ENCODE measurements around the gene SUGP2.

SUGP2 gene

DNA sequence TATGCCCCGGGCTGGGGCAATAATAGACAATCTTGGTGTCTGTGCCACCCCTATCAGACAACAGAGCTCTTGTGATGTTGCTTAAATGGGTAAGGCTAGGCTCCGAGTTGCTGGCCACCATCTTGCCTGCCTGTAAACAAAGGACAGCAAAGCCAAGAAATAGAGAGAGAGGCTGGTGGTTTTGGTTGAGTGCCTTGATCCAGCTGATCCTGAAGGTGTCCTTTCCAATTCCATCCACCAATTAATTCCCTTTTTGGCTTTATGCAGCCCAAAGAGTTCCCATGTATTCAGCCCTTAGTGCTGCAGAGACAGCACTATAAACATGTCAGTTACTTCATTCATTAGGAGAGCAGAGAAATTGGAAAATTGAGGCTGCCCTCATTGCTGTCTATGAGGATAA is 50.6 kb downstream of the SUGP2 start:
- Histone ChIP-seq H3K4me3 (ENCODE audit: insufficient read depth, low read length, poor library complexity, severe bottlenecking) (no peak overlapping the region), H3K4me2 (ENCODE audit: low read depth, low read length, poor library complexity, severe bottlenecking) (no peak overlapping the region)

DNA sequence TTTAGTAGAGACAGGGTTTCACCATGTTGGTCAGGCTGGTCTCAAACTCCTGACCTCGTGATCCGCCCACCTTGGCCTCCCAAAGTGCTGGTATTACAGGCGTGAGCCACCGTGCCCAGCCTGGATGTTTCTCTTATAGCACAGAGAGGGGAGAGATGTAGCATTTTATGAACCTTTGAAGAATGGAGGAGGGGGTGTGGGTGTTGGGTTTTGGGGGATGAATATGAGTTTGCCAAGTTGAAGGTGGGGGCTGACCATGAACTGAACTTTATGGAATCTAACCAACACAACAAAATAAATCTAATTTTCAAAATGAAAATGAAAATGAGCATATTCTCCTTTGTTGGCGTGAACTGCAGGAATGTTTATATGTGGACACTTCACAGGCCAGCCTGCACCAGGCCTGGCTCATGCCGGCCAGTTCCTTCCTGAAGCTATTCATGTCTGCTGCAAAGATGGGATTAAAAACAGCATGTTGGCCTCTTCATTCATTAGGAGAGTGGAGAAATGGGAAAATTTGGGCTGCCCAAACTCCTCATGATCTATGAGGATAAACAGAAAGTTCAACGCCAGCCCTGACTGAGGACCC is 52.8 kb downstream of the SUGP2 start:
- H4K20me1 ChIP-seq (ENCODE audit: low read depth, low read length) = no peaks in the 10 kb centered on the region
- no peak overlapping the region for H3K4me2 ChIP-seq (ENCODE audit: low read depth, low read length, poor library complexity, severe bottlenecking)
- H3K9ac ChIP-seq (ENCODE audit: low read length) = no peak overlapping the region
- no peaks in the 10 kb centered on the region for H3F3A ChIP-seq (ENCODE audit: insufficient read depth)
- H3K4me3 ChIP-seq (ENCODE audit: insufficient read depth, low read length, poor library complexity, severe bottlenecking) = no peak overlapping the region
- TF ChIP-seq, protein P1, sequence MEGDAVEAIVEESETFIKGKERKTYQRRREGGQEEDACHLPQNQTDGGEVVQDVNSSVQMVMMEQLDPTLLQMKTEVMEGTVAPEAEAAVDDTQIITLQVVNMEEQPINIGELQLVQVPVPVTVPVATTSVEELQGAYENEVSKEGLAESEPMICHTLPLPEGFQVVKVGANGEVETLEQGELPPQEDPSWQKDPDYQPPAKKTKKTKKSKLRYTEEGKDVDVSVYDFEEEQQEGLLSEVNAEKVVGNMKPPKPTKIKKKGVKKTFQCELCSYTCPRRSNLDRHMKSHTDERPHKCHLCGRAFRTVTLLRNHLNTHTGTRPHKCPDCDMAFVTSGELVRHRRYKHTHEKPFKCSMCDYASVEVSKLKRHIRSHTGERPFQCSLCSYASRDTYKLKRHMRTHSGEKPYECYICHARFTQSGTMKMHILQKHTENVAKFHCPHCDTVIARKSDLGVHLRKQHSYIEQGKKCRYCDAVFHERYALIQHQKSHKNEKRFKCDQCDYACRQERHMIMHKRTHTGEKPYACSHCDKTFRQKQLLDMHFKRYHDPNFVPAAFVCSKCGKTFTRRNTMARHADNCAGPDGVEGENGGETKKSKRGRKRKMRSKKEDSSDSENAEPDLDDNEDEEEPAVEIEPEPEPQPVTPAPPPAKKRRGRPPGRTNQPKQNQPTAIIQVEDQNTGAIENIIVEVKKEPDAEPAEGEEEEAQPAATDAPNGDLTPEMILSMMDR (IDR thresholded peaks at IDR 0.05; ENCODE audit: insufficient read depth, low read length, poor library complexity, severe bottlenecking) = no peak
- no peak for TF ChIP-seq EZH2phosphoT487 (conservative IDR thresholded peaks at IDR 0.05; ENCODE audit: low read length)
- no peaks in the 10 kb centered on the region for H3K9me3 ChIP-seq (ENCODE audit: insufficient read depth, low read length)
- H3K27me3 ChIP-seq (ENCODE audit: low read length) = no peaks in the 10 kb centered on the region
- no peak overlapping the region for H3K27ac ChIP-seq (ENCODE audit: low read depth, low read length)
- no peaks in the 10 kb centered on the region for H3K9me2 ChIP-seq (replicated peaks; ENCODE audit: insufficient read depth, low read length)
- H3K79me2 ChIP-seq (ENCODE audit: insufficient read depth, low read length) = no peaks in the 10 kb centered on the region
- no peak overlapping the region for H2AFZ ChIP-seq (ENCODE audit: low read depth, low read length, severe bottlenecking)
- no peaks in the 10 kb centered on the region for H3K36me3 ChIP-seq (ENCODE audit: low read length)

More for the DNA sequence above, 50.6 kb downstream of the SUGP2 start:
- no peaks in the 10 kb centered on the region for H3F3A ChIP-seq (ENCODE audit: insufficient read depth)
- no peak overlapping the region for H2AFZ ChIP-seq (ENCODE audit: low read depth, low read length, severe bottlenecking)
- TF ChIP-seq, protein P1 (IDR thresholded peaks at IDR 0.05; ENCODE audit: insufficient read depth, low read length, poor library complexity, severe bottlenecking) = no peak
- no peak for TF ChIP-seq EZH2phosphoT487 (conservative IDR thresholded peaks at IDR 0.05; ENCODE audit: low read length)
- no peaks in the 10 kb centered on the region for H3K36me3 ChIP-seq (ENCODE audit: low read length)
- H3K9me3 ChIP-seq (ENCODE audit: insufficient read depth, low read length) = no peaks in the 10 kb centered on the region
- H3K9ac ChIP-seq (ENCODE audit: low read length) = no peak overlapping the region
- H3K9me2 ChIP-seq (replicated peaks; ENCODE audit: insufficient read depth, low read length) = no peaks in the 10 kb centered on the region
- H3K27ac ChIP-seq (ENCODE audit: low read depth, low read length) = no peak overlapping the region
- H4K20me1 ChIP-seq (ENCODE audit: low read depth, low read length) = no peaks in the 10 kb centered on the region
- H3K79me2 ChIP-seq (ENCODE audit: insufficient read depth, low read length) = no peaks in the 10 kb centered on the region
- H3K27me3 ChIP-seq (ENCODE audit: low read length) = no peaks in the 10 kb centered on the region

DNA sequence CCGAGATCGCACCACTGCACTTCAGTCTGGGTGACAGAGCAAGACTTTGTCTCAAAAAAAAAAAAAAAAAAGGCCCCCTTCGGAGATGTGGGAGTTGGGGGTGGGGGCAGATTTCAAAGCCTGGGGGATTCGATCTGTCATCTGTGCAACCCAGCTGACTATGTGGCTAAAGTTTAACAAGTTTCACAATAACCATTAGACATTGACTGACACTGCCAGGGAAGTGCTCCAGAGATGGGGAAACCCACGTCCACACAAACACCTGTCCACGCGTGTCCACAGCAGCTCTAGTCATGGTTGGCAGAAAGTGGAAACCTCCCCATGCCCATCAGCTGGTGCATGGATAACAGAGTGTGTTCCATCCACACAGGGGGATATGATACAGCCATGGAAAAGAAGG is 54.7 kb downstream of the SUGP2 start:
- H3K27ac ChIP-seq (ENCODE audit: low read depth, low read length) = no peak overlapping the region
- no peaks in the 10 kb centered on the region for H3K9me3 ChIP-seq (ENCODE audit: insufficient read depth, low read length)
- H3K36me3 ChIP-seq (ENCODE audit: low read length) = no peaks in the 10 kb centered on the region
- H3F3A ChIP-seq (ENCODE audit: insufficient read depth) = no peaks in the 10 kb centered on the region
- H3K27me3 ChIP-seq (ENCODE audit: low read length) = no peaks in the 10 kb centered on the region
- no peaks in the 10 kb centered on the region for H3K79me2 ChIP-seq (ENCODE audit: insufficient read depth, low read length)
- no peak for TF ChIP-seq EZH2phosphoT487 (conservative IDR thresholded peaks at IDR 0.05; ENCODE audit: low read length)
- TF ChIP-seq, protein P1 (IDR thresholded peaks at IDR 0.05; ENCODE audit: insufficient read depth, low read length, poor library complexity, severe bottlenecking) = no peak
- H2AFZ ChIP-seq (ENCODE audit: low read depth, low read length, severe bottlenecking) = no peak overlapping the region
- H3K9ac ChIP-seq (ENCODE audit: low read length) = no peak overlapping the region
- H4K20me1 ChIP-seq (ENCODE audit: low read depth, low read length) = no peaks in the 10 kb centered on the region
- H3K4me3 ChIP-seq (ENCODE audit: insufficient read depth, low read length, poor library complexity, severe bottlenecking) = no peak overlapping the region
- no peaks in the 10 kb centered on the region for H3K9me2 ChIP-seq (replicated peaks; ENCODE audit: insufficient read depth, low read length)
- H3K4me2 ChIP-seq (ENCODE audit: low read depth, low read length, poor library complexity, severe bottlenecking) = no peak overlapping the region

Measured in SU-DHL-6 (cell line).